Heart right ventricle (tissue), 16 donors: ENCODE results near the gene ZDHHC24. TPM values are rescaled to one million over a fixed set of nuclear protein-coding genes. Genes with fewer than 3 reads are reported as not detected.

Experiments
- ATAC-seq, 8 donors: fragments of 200-7000 bp; cut with Tn5 transposase; one replicate each; pipeline ENCODE4 v1.9.1; 2020; ENCODE audit warnings: mild to moderate bottlenecking in 8 of 8, moderate library complexity in 8 of 8, moderate number of reproducible peaks in 1 of 8
- DNase-seq, 2 donors: peaks; one replicate each; pipeline ENCODE4 v3.0.0-alpha.2; 2020
- H3K27ac ChIP-seq, 10 donors: fragments of 200-600 bp; sonication (generic) in 2 of 10; one replicate each; pipeline versions ENCODE4 v1.5.0 to v1.8.0; 2020 to 2022; ENCODE audit warnings: mild to moderate bottlenecking in 3 of 10
- H3K27me3 ChIP-seq, 7 donors: fragments of 200-600 bp; one replicate each; pipeline ENCODE4 v1.8.0; 2021 to 2022; ENCODE audit warnings: mild to moderate bottlenecking in 2 of 7
- H3K36me3 ChIP-seq, 9 donors: fragments of 200-600 bp; sonication (generic) in 1 of 9; one replicate each; pipeline versions ENCODE4 v1.5.0 to v1.8.0; 2020 to 2022; ENCODE audit warnings: mild to moderate bottlenecking in 2 of 9
- H3K4me1 ChIP-seq, 9 donors: fragments of 200-600 bp; sonication (generic) in 1 of 9; one replicate each; pipeline versions ENCODE4 v1.5.0 to v1.8.0; 2020 to 2022; ENCODE audit warnings: mild to moderate bottlenecking in 4 of 9
- H3K4me3 ChIP-seq, 10 donors: fragments of 200-600 bp; sonication (generic) in 2 of 10; one replicate each; pipeline versions ENCODE4 v1.5.0 to v1.8.0; 2020 to 2022; ENCODE audit warnings: mild to moderate bottlenecking in 7 of 10, moderate library complexity in 2 of 10
- H3K9me3 ChIP-seq, 11 donors: fragments of 200-600 bp in 10 of 11; sonication (generic) in 2 of 11; one replicate each; pipeline versions ENCODE4 v1.5.0 to v1.8.0; 2013 to 2022; ENCODE audit warnings: mild to moderate bottlenecking in 2 of 11, control low read depth in 1 of 11, moderate library complexity in 1 of 11
- WGBS, 2 donors: extraction: QIAGEN DNeasy Blood & Tissue Kit; methylation state at CpG; one replicate each; pipeline ENCODE4 v1.1.7; 2013; ENCODE audit warnings: inconsistent platforms in 1 of 2; 5-methylcytosine and 5-hydroxymethylcytosine counted together
- intact Hi-C, 10 donors: fragments of 100-400 bp; cut with DNase I; formaldehyde crosslinking; loops; one replicate each; pipeline versions ENCODE4 v1.11.1 to v1.14.2; 2022
- polyA plus RNA-seq, 2 donors: library from polyadenylated mRNA; stranded (reverse); fragments of 200-250 nt; gene quantifications; one replicate each; pipeline ENCODE4 v1.2.3, GENCODE V29; 2013
- total RNA-seq, 10 donors: library from RNA; stranded (reverse); fragmentation: NEBNext Ultra II Directional in 3 of 10; extraction: Animal tissue kit (Norgen Biotek cat#: 25700) in 3 of 10; gene quantifications; one replicate each; pipeline versions ENCODE4 v1.2.1 to v1.2.4, GENCODE V29; 2021 to 2023
- TF ChIP-seq, protein P1 (sequence below), 9 donors: fragments of 200-600 bp; sonication (generic) in 2 of 9; IDR thresholded peaks; one replicate each; pipeline versions ENCODE4 v1.5.0 to v1.8.0; 2021 to 2022; ENCODE audit warnings: antibody characterized with exemption in 9 of 9, mild to moderate bottlenecking in 5 of 9, moderate library complexity in 1 of 9
- donor health status: Arrhythmogenic right ventricular cardiomyopathy.
- donor health status: ischemic (EF 13 %, LVEDD 7.1; RV severe dilation, severe dysfunction).
- donor health status: healthy with polysubstance abuse.
- donor health status: DM: no; HTN: yes; CAD: no.
- donor health status: DM: no; HTN: no; CAD: no.
- donor health status: ischemic (EF 25% LVEDD 6.9; RV normal size, moderate dysfunction).
- donor health status: ischemic (EF 25% LVEDD 5.7; RV mildly dilated, moderate dysfunction).
- donor health status: healthy.
- donor health status: DM: yes; HTN: yes; CAD: no.
- donor health status: Ischemic cardiomyopathy.
- donor health status: ischemic (EF 35%, LVEDD 5.7; RV mildly dilated, moderate dysfunction).
- donor health status: nonischemic (EF 11% LVEDD 7.7; RV severe dilation, severe dysfunction).
- donor health status: DM: yes; HTN: yes; CAD: no.
- donor health status: PGD.
- donor health status: ischemic (EF 29% LVEDD 5.4; RV normal size, mild dysfunction).
- donor health status: nonischemic (EF 23%, LVEDD 6.1; RV moderate dilation, normal function).

Gene ZDHHC24
- total and polyA plus RNA-seq, 12 donors = 4.6 to 8.4 (median 5.8) TPM

GRCh38 chr11:66564538-66564937 lies 18.7 kb upstream of the ZDHHC24 start:
- TF ChIP-seq, protein P1, sequence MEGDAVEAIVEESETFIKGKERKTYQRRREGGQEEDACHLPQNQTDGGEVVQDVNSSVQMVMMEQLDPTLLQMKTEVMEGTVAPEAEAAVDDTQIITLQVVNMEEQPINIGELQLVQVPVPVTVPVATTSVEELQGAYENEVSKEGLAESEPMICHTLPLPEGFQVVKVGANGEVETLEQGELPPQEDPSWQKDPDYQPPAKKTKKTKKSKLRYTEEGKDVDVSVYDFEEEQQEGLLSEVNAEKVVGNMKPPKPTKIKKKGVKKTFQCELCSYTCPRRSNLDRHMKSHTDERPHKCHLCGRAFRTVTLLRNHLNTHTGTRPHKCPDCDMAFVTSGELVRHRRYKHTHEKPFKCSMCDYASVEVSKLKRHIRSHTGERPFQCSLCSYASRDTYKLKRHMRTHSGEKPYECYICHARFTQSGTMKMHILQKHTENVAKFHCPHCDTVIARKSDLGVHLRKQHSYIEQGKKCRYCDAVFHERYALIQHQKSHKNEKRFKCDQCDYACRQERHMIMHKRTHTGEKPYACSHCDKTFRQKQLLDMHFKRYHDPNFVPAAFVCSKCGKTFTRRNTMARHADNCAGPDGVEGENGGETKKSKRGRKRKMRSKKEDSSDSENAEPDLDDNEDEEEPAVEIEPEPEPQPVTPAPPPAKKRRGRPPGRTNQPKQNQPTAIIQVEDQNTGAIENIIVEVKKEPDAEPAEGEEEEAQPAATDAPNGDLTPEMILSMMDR (IDR thresholded peaks at IDR 0.05) = no peak
- Histone ChIP-seq H3K27ac (no peak overlapping the region), H3K36me3 (peaks cover 0 to 32% (median 0%) of the 10 kb centered on the region in 9 donors), H3K9me3 (no peaks in the 10 kb centered on the region), H3K27me3 (peaks cover 0 to 22% (median 0%) of the 10 kb centered on the region in 7 donors), H3K4me1 (peaks cover 3 to 14% (median 13%) of the 10 kb centered on the region in 9 donors), H3K4me3 (no peak overlapping the region)
- 90 to 92% methylated on average over 14 of the region's 14 CpGs for WGBS, 2 donors
- intact Hi-C loops = no loop called here
- no peak for DNase-seq
- ATAC-seq = no peak

DNA sequence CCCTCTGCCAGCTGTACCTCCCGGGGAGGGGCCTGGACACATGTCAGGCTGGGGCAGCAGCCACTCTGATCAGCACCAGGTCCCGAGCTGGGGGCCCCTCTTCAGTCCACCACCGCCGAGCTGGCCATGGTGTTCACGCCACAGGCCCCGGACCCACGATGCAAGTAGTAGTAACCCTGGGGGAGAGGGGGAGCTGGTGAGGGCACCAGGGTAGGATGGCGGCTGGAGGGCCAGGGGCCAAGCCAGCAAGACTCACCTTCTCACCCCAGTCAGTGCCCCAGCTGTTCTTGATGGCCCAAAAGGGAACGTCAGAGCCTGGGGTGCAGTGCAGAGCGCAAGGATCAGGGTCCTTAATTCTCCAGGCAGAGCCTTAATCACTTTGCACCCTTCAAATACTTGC lies 18.0 kb upstream of the ZDHHC24 start:
- intact Hi-C loops = no loop called here
- no peak overlapping the region for H3K27ac ChIP-seq
- TF ChIP-seq, protein P1 (IDR thresholded peaks at IDR 0.05) = no peak
- H3K4me1 ChIP-seq = peaks cover 6 to 18% (median 15%) of the 10 kb centered on the region in 9 donors
- H3K27me3 ChIP-seq = peaks cover 0 to 22% (median 0%) of the 10 kb centered on the region in 7 donors
- no peak overlapping the region for H3K4me3 ChIP-seq
- no peaks in the 10 kb centered on the region for H3K9me3 ChIP-seq
- WGBS, 2 donors = 90 to 91% methylated on average over 10 of the region's 10 CpGs
- ATAC-seq = no peak
- peaks cover 0 to 32% (median 0%) of the 10 kb centered on the region in 9 donors for H3K36me3 ChIP-seq
- no peak for DNase-seq

DNA sequence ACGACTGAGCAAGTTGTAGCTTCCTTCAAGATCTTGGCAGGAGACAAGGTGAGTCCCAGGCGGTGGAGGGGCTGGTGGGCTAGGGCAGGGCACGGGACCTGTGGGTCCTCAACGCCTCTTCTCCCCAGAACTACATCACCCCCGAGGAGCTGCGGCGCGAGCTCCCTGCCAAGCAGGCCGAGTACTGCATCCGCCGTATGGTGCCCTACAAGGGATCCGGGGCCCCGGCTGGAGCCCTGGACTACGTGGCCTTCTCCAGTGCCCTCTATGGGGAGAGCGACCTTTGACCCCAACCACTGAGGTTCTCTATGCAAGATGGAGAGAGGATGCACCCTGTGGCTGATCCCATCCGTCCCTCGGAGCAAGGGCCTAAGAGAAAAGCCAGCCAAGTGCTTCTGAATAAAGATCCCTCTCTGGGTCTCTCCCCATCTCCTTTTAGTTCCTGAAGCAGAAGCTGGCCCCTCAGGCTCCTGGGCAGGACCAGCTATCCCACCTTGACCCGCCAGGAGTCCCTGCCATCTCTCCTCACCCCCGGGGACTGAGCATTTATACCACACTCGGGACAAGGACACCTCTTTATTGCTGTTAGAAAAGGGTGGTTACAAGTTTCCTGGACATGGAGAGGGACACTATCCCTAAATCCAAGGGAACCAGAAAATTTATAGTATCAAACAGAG lies 17.2 kb upstream of the ZDHHC24 start:
- Histone ChIP-seq H3K27me3 (peaks cover 0 to 18% (median 5%) of the 10 kb centered on the region in 7 donors), H3K27ac (no peak overlapping the region), H3K36me3 (peaks cover 0 to 32% (median 0%) of the 10 kb centered on the region in 9 donors), H3K9me3 (no peaks in the 10 kb centered on the region), H3K4me3 (no peak overlapping the region), H3K4me1 (peaks cover 4 to 17% (median 13%) of the 10 kb centered on the region in 9 donors)
- 90 to 92% methylated on average over 20 of the region's 20 CpGs for WGBS, 2 donors
- DNase-seq = no peak
- intact Hi-C loops = no loop called here
- TF ChIP-seq, protein P1 (IDR thresholded peaks at IDR 0.05) = no peak
- ATAC-seq = no peak

DNA sequence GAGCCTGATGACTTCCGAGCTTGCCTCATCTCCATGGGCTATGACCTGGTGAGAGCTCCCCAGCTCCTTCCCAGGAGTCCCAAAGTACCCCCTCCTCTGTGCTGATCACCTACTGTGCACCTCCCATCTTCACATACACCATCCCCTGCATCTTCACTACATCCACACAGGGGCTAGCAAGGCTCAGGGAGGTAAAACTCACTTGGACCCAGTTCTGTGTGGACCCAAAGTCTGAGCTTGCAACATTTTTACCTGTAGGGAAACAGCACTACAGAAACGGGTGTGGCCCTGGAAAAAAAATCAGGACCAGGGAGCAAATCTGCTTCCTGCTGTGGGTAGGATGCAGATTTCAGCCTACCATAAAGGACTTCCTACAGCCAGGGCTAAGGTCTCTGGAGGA lies 16.4 kb upstream of the ZDHHC24 start:
- no peaks in the 10 kb centered on the region for H3K9me3 ChIP-seq
- no peak for DNase-seq
- intact Hi-C loops = no loop called here
- peaks cover 0 to 18% (median 10%) of the 10 kb centered on the region in 7 donors for H3K27me3 ChIP-seq
- peaks cover 0 to 32% (median 0%) of the 10 kb centered on the region in 9 donors for H3K36me3 ChIP-seq
- 83 to 85% methylated on average over 2 of the region's 2 CpGs for WGBS, 2 donors
- no peak for ATAC-seq
- H3K27ac ChIP-seq = no peak overlapping the region
- no peak overlapping the region for H3K4me3 ChIP-seq
- H3K4me1 ChIP-seq = peaks cover 4 to 10% (median 7%) of the 10 kb centered on the region in 9 donors
- TF ChIP-seq, protein P1 (IDR thresholded peaks at IDR 0.05) = no peak
